NCI-H2171 treated with DMSO at 0.1 percent for 48 hours (cell line): ENCODE data around the gene ZC3H10.
"Not testable (repeated sequence)": the region's sequence is repeated elsewhere in the genome, so short reads cannot be mapped to it uniquely, and the experiment has no call there.

ENCODE experiments used
- DNase-seq: peaks from one replicate; lab custom pipeline; 2025; lab: John Stamatoyannopoulos, UW

Gene ZC3H10

DNA sequence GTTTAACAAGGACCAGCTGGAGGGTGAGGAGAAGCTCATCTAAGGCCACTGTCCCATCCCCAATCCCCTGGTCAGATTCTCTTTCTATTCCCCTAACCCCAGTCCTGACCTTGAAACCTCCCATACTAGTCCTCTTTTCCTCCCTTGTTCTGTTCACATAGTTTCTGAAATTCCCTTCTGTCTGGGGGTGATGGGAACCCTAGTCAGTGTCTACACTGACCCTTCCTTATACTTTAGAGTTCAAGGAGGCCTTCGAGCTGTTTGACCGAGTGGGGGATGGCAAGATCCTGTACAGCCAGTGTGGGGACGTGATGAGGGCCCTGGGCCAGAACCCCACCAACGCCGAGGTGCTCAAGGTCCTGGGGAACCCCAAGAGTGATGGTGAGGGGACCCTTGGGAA, 36.8 kb downstream of the ZC3H10 start:
- DNase-seq, result no peak

DNA sequence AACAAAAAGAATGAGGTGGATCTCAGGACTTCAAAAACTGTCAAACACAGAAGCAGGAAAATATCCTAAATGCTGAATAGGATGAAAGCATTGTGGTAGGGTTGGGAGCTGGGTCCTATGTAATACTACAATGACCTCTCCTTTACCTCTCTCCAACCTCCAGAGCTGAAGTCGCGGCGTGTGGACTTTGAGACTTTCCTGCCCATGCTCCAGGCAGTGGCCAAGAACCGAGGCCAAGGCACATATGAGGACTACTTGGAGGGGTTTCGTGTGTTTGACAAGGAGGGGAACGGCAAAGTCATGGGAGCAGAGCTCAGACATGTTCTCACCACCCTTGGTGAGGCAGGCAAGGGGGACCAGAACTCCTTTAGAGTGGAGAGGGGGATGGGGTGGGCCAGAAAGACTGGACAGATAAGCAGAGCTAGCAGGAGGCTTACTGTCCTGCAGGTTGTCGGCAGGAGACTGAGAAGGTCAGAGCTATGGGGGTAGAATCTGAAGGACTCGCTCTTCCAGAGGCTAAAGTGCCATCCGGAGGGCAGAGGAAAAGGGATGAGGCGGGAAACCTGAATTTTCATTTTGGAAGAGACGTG, 37.3 kb downstream of the ZC3H10 start:
- DNase-seq, result no peak

DNA sequence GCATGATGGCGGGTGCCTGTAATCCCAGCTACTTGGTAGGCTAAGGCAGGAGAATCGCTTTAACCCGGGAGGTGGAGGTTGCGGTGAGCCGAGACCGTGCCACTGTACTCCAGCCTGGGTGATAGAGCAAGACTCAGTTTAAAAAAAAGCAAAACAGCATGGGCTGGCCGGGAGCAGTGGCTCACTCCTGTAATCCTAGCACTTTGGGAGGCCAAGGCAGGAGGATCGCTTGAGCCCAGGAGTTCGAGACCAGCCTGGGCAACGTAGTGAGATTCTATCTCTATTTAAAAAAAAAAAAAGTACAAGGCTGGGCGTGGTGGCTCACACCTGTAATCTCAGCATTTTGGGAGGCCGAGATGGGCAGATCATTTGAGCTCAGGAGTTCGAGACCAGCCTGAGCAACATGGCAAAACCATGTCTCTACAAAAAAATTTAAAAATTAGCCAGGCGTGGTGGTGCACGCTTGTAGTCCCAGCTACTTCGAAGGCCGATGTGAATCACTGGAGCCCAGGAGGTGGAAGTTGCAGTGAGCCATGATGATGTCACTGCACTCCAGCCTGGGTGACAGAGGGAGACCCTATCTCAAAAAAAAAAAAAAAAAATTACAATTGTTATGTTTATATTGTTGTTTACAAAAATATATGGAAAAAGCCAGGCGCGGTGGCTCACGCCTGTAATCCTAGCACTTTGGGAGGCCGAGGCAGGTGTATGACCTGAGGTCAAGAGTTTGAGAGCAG, 38.6 kb downstream of the ZC3H10 start:
- not testable (repeated sequence) for DNase-seq

DNA sequence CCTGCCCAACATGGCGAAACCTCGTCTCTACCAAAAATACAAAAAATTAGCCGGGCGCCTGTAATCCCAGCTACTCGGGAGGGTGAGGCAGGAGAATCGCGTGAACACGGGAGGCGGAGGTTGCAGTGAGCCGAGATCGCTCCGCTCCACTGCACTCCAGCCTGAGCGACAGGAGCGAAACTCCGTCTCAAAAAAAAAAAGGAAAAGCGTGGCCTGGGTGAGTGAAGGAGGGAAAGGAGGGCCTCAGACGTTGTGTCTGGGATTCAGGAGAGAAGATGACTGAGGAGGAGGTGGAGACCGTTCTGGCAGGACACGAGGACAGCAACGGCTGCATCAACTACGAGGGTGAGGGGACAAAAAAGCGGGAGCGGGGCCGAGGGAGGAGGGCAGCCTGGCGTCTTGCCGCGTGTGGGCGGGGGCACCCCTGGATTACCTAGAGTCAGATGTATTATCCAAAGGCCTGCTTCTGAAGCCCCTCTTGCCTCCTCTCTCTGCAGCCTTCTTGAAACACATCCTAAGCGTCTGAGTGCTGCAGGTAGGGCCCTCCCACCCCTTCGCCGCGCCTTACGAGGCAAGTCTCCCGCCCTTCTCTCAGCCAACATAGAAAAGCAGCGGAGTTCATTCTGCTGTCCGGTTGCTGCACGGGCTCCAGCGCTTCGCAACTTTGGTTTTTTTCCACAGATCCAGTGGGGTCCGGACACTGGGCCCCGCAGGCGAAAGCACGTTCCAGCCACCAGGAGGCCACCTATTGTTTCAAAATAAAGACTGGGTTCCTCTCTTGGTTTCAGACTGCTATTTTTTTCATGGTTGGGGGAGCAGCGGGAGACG, 39.3 kb downstream of the ZC3H10 start:
- peak; percentile 96 for DNase-seq

DNA sequence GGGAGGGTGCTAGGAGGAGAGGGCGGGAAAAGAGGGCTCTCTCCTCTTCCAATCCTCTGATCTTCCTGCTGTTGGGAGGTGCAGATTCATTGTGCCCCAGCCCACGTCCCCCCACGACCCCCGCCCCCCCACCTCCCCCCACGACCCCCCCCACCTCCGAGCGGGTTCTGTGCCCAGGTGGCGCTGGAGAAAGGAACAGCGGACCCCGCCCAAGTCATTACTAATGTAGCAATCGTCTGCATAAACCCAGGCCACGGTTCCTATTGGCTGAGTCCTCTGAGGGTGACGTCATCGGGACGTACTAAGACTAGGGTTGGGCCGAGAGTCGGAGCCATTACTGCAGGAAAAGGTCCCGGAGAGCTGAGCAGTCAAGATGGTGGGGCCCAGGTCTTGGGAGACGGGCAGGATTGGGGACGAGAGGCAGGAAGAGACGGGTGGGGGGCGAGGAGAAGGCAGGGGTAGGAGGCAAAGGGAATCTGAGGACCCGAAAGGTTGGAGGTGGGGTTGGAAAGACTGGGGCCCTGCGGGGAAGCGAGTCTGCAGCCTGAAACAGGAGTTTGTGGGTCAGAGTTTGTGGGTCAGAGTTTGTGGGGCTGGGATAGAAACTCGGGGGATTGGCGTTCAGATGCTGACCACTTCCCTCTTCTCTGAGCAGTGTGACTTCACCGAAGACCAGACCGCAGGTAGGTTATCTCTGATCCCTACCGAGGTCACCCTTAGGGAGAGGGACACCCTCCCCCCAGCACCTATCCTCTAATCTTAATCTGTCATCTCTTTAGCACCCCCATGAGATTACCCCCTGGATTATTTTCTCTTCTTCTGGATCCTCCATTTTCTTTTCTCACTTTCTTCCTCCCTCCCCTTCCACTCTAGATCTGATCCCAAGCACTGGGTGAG, 40.2 kb downstream of the ZC3H10 start, which contains the start of gene MYL6:
MYL6 (plus strand) TSS at position 331 of the 897 bp plus-strand sequence; CDS start at position 374, 43 bp downstream.
- peak; percentile 99 for DNase-seq

DNA sequence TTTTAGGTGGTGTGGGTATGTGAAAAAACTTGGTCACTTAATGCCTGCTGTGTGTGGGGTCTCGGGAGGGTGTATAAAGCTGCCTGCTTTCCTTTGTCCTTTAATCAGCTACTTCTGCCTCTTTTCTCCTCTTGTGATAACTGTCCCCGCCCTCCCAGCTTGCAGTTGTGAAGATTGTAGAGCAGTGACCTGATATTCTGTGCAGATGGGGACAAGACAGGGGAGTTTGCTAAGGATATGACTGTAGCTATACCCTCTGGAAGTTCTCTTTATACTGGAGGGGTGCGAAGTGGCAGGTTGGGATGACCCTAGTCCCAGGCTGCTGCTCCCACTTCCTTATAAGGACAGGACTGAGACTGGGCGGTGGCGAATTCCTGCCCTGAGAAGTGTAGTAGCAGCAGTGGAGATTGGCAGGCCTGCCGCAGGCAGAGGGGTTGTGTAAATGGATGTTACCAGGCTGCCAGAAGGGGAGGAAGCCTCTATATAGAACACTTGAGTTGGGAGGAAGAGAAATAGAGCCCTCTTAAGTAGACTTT, 40.9 kb downstream of the ZC3H10 start:
- DNase-seq, result peak; percentile 62

DNA sequence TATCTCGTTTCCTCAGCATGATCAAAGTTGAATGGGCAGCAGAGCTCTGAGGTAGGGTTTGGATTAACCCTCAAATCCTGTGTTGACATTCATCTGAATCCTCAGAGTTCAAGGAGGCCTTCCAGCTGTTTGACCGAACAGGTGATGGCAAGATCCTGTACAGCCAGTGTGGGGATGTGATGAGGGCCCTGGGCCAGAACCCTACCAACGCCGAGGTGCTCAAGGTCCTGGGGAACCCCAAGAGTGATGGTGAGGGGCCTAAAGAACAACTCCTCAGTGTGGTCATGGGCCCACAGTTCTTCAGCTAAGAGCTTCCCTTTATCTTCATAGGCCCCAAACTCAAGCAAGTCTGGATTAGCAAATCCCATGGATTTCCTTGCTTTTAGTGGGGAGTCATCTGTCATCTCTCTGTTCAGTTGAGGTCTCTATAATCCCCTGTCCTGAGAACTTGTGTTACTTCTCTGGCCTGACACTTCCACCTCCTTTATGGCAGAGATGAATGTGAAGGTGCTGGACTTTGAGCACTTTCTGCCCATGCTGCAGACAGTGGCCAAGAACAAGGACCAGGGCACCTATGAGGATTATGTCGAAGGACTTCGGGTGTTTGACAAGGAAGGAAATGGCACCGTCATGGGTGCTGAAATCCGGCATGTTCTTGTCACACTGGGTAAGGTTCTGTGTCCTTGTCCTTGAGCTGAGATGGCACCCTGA, 41.6 kb downstream of the ZC3H10 start:
- no peak for DNase-seq

DNA sequence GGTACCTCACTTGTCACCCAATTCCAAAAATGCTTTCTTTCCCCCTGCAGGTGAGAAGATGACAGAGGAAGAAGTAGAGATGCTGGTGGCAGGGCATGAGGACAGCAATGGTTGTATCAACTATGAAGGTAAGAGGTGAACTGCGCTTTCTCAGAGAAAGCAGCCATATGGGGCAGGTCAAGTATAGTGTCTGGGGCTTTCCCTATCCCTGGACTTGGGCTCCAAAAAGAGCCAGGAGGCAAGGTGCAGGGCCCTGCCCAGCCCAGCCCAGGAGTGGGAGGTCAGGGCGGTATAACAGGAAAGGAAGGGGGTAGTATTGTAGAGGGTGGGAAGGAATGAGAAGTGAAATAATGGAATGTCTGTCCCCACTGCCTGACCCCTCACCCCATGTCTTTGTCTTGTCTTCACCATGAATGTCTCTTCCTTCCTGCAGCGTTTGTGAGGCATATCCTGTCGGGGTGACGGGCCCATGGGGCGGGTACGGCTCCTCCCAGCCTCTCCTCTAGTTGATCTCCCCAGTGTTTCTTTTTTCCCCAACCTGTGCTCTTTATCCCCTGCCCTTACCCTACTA, 42.2 kb downstream of the ZC3H10 start:
- DNase-seq, result no peak

DNA sequence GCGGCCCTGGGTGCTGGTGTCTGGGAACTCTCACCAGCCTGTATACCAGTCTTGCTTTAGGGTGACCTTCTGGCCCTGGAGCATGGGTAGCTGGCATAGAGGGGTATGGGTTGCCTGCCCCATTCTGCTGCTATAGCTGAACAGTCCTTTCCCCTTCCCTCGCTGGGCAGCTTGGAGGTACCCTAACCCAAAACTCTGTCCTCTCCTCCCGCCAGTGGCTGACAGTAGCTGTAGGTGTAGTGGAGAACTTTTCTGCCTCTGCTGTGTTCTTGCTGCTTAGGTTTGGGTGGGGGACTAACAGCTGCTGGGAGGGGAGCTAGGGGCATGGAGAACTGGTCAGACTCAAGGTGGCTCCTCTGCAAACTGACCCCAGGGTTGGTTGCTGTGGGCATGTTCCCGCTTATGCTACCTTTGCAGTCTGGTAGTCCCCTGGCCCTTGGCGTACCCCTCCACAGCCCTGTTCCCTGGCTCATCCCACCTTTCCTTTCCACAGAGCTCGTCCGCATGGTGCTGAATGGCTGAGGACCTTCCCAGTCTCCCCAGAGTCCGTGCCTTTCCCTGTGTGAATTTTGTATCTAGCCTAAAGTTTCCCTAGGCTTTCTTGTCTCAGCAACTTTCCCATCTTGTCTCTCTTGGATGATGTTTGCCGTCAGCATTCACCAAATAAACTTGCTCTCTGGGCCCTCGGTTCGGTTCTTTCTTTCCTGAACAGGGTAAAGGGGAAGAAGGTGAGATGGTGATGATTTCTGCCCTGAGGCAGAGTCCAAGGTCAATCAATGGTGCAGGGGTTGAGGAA, 43.0 kb downstream of the ZC3H10 start:
- DNase-seq, result no peak

DNA sequence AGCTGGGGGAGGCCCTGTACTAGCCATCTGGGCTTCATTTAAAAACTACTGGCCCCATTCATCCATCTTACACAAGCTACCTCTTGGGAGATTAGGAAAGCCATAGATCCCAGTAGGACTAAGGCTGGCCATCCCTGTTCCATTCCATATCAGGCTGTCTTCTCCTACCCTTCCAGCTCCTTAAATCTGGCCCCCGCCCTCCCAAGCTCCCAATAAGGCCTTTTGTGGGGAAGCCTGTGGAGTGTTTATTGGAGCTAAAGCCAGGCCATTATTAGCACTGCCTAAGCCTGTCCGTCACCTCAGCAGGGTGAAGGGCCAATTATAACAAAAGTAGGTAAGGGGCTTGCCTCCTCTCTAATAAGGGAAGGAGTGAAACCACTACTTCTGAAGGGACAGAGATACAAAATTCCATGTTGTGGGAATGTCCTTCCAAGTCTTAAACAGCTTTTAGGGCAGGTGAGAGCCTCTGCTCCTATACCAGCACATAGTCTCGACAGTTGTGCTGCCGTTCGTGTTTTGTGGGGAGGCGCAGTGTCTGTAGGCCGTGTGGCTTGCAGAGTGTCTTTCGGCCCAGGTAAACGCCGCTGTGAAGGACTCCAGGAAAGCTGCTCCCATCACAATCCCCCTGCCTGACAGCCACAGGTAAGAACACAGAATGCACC, 43.8 kb downstream of the ZC3H10 start:
- DNase-seq, result no peak

DNA sequence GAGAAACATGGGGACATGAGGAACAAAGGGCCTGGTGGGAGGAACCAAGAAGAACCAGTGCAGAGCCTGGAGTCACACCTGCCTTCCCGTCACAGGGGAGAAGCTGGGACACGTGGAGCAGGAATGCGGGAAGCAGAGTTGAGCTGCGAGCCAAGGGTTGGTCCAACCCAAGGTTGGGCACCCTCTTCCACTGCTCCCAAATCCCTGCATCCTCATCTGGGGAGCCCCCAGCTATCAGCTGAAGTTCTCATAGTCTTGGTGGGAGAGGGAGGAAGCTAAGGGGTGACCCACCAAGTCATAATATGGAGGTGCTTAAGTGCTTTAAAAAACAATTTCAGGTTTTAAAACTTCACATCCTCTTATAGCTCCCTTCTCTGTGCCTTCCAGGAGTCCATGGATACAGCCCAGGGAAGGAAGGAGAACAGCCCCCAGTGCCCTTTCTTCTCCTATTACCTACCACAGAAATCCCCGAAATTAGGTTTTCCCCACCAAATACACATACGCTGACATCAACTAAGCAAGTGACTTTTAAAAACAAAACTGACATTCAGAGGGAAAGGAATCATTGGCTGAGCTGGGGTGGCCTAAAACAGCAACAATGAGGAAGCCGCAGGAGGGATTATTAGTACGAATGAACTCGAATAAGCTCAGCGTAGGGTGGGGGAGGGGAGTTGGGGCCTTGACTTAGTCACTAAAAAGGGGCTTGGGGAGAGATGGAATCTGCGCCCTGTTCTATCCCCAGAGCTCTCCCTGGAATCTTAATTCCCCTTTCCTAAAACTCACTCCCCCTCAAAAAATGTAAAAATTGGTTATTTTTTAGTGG, 44.6 kb downstream of the ZC3H10 start:
- no peak for DNase-seq

DNA sequence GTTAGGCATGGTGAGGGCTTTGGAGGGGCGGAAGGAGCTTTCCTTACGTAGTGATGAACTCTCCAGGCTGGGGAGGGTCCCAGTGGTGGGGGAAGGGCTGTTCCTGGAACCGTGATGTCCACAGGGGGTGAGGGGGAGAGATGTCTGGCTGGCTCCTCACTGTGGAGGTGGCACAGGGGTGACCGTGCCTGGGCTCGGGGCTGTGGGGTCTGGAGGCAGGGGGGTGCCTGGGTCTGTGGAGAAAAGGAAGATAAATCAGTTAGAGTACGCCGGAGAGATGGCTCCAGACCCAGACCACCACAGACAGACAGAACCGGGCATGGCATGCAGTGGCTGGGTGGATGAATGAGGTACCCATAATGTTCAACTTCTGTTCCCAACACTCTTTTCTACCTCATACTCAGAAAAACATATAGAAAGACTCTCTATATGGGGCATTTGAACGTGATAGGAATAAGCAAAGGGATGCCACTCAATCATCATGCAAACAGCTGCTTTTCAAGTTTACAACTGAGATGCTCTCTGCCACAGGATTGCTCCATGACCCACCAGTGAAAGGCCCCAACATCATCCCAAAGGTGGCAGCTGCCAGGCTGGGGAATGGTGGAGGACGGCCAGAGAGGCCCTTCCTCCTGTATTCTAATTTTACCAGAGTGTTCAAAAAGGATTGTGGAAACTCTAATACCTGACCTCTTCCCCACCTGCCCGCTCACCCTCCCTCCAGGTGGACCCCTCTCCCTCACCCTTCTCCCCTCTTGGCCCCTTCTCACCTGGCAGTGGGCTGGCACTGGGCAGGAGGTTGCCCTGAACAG, 45.7 kb downstream of the ZC3H10 start:
- DNase-seq, result no peak

DNA sequence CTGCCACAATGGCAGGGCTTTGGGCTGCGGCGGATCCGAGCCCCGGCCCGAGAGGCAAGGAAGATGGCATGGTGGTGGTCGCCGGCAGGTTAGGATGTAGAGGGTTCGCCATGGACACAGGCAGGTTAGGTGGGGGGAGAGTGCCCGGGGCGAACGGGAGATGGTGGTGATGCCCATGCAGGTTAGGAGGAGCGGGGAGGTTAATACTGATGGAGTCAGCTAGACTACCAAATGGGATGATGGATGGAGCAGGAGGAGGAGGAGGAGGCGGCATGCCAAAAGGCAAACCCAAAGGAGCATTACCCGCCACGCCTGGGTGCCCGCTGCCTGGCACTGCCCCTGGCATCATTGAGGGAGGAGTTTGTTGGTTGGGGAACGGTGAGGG, 46.3 kb downstream of the ZC3H10 start:
- DNase-seq, result no peak

DNA sequence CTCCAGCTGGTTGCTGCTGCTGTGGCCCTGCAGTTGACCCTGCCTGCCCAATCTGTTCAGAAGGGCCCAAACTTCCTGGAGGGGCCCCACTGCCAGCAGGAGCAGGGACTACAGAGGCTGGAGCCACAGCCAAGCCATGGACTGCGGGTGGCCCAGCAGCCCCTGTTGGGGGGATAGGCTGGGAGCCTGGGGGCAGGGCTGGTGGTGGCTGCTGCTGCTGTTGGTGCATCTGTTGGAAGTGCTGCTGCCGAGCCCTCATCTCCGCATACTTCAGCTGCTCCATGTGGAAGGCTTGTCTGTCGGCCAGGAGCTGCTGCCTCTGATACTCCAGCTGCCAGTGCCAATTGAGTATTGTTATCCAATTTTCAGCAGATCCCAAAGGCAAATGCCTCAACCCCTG, 47.3 kb downstream of the ZC3H10 start:
- DNase-seq, result no peak

DNA sequence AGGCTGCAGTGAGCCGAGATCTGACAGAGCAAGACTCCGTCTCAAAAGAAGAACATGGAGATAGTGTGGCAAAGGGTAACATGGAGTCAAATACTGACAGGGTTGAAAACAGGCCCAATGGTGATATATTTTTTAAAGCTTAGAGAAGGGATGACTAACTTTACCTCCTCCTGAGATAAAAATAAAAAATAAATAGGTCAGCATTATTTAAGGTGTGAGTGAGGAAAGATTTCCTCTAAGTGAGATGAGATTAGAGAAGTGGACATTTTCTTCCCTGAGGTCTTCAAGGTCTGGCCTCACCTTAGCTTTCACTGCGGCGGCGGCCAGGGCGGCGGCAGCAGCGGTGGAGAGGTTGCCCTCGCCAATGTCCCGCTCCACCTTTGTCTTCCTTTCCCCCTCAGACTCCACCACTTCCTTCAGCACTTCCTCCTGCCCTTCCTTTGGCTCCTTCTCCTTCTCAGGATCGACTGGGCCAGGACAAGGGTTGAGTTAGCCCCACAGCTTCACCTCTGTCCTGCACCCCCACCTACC, 51.2 kb downstream of the ZC3H10 start:
- no peak for DNase-seq

DNA sequence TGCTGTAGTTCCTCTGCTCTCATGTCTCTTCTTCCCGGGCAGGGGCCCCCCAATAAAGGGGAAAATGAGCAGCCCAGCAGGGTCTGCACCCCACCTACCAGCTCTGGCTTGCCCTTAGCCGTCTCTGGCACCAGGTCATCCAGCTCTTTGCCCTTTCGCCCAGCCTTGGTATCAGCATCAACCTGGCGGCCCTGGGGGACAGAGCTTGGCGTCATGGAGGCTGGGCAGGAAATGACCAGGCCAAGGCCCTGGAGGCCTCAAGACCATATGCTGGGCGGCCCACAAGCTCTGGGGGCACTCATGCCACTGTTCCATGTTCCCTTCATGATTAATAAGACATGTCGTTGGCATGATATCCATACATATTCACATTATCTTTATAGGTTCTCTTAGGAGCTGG, 54.8 kb downstream of the ZC3H10 start:
- no peak for DNase-seq
